IMR-90 (cell line): Measurements from ENCODE around the gene COL19A1. TPM values are rescaled to one million over a fixed set of nuclear protein-coding genes. Genes with fewer than 3 reads are reported as not detected.

Experiments
- ATAC-seq: fragments of 200-7000 bp; cut with Tn5 transposase; 2 replicates; pipeline ENCODE4 v1.9.1; 2020; ENCODE audit warnings: low read depth, mild to moderate bottlenecking, moderate library complexity
- BruUV-seq: library from RNA; stranded (reverse); fragments of 400-500 nt; replicated peaks from 2 replicates; lab custom pipeline; 2021; lab: Mats Ljungman, UMichigan
- CTCF ChIA-PET: fragments of 300-600 bp; formaldehyde crosslinking; extraction: SDS; loops from one replicate; lab custom pipeline; 2021; ENCODE audit warnings: antibody characterized with exemption; lab: Yijun Ruan, JAX
- POLR2A ChIA-PET: fragments of 300-600 bp; sonication (Branson Sonifier 250); formaldehyde crosslinking; loops from one replicate; lab custom pipeline; 2022; ENCODE audit warnings: antibody characterized with exemption; ENCODE audit not compliant: unreplicated experiment; lab: Charles Lee
- DNase-seq: peaks from one replicate; pipeline ENCODE4 v3.0.0; 2013
- H2AFZ ChIP-seq: replicated peaks from 2 replicates; pipeline ENCODE3; 2013; ENCODE audit warnings: low read length, mild to moderate bottlenecking; ENCODE audit not compliant: poor library complexity
- H2AK5ac ChIP-seq: 2 replicates; pipeline ENCODE4 v1.6.1; 2013; ENCODE audit warnings: low read depth, low read length, inconsistent platforms
- H2AK9ac ChIP-seq: replicated peaks from 2 replicates; pipeline ENCODE3; 2013; ENCODE audit warnings: mild to moderate bottlenecking, low read depth, low read length, moderate library complexity; ENCODE audit not compliant: poor library complexity
- H2BK120ac ChIP-seq: 2 replicates; pipeline ENCODE4 v1.6.1; 2013; ENCODE audit warnings: low read depth, low read length, inconsistent platforms
- H2BK15ac ChIP-seq: 3 replicates; pipeline ENCODE4 v1.6.1; 2013; ENCODE audit warnings: low read depth, low read length, inconsistent platforms
- H2BK20ac ChIP-seq: 2 replicates; pipeline ENCODE4 v1.6.1; 2013; ENCODE audit warnings: low read depth, mild to moderate bottlenecking, inconsistent platforms, low read length, moderate library complexity
- H2BK5ac ChIP-seq: 2 replicates; pipeline ENCODE4 v1.6.1; 2013; ENCODE audit warnings: mild to moderate bottlenecking, low read depth, low read length, inconsistent platforms; ENCODE audit not compliant: poor library complexity, severe bottlenecking
- H3K14ac ChIP-seq: replicated peaks from 2 replicates; pipeline ENCODE4 v1.6.1; 2013; ENCODE audit warnings: low read depth, low read length, inconsistent platforms
- H3K18ac ChIP-seq: 2 replicates; pipeline ENCODE4 v1.6.1; 2013; ENCODE audit warnings: low read depth, low read length, control low read depth
- H3K23ac ChIP-seq: 2 replicates; pipeline ENCODE4 v1.6.1; 2013; ENCODE audit warnings: low read depth, low read length, inconsistent platforms
- H3K27ac ChIP-seq: 2 replicates; pipeline ENCODE4 v1.5.1; 2013; ENCODE audit warnings: mild to moderate bottlenecking, control low read depth, low read length; ENCODE audit not compliant: insufficient read depth
- H3K27me3 ChIP-seq: 2 replicates; pipeline ENCODE4 v1.6.1; 2013; ENCODE audit warnings: low read length; ENCODE audit not compliant: control insufficient read depth, insufficient read depth
- H3K36me3 ChIP-seq: 2 replicates; pipeline ENCODE4 v1.6.1; 2013; ENCODE audit warnings: low read length, mixed read lengths; ENCODE audit not compliant: control insufficient read depth, insufficient read depth
- H3K4ac ChIP-seq: 2 replicates; pipeline ENCODE4 v1.6.1; 2013; ENCODE audit warnings: low read depth, low read length, inconsistent platforms
- H3K4me1 ChIP-seq: 2 replicates; pipeline ENCODE4 v1.6.1; 2013; ENCODE audit warnings: low read length, mixed read lengths; ENCODE audit not compliant: control insufficient read depth, insufficient read depth
- H3K4me2 ChIP-seq: 2 replicates; pipeline ENCODE4 v1.6.1; 2013; ENCODE audit warnings: low read depth, mild to moderate bottlenecking, control low read depth, low read length, moderate library complexity
- H3K4me3 ChIP-seq: 2 replicates; pipeline ENCODE4 v1.5.1; 2013; ENCODE audit warnings: low read depth, mild to moderate bottlenecking, control low read depth, low read length, moderate library complexity; ENCODE audit not compliant: insufficient read depth
- H3K56ac ChIP-seq: 2 replicates; pipeline ENCODE4 v1.6.1; 2013; ENCODE audit warnings: low read length, inconsistent platforms; ENCODE audit not compliant: insufficient read depth; ENCODE audit errors: extremely low read depth
- H3K79me1 ChIP-seq, 2 experiments: 2 replicates each; pipeline ENCODE4 v1.6.1; 2013; ENCODE audit warnings: low read length in 2 of 2, inconsistent platforms in 1 of 2, low read depth in 1 of 2
- H3K9ac ChIP-seq: 2 replicates; pipeline ENCODE4 v1.6.1; 2013; ENCODE audit warnings: low read depth, low read length, control low read depth
- H3K9me1 ChIP-seq: 2 replicates; pipeline ENCODE4 v1.6.1; 2013; ENCODE audit warnings: low read length, inconsistent platforms; ENCODE audit not compliant: insufficient read depth
- H3K9me3 ChIP-seq: 2 replicates; pipeline ENCODE4 v1.6.1; 2013; ENCODE audit warnings: low read length; ENCODE audit not compliant: control insufficient read depth, insufficient read depth
- H4K20me1 ChIP-seq: 2 replicates; pipeline ENCODE4 v1.6.1; 2013; ENCODE audit warnings: low read length, inconsistent platforms; ENCODE audit not compliant: insufficient read depth
- H4K5ac ChIP-seq: 2 replicates; pipeline ENCODE4 v1.6.1; 2013; ENCODE audit warnings: mild to moderate bottlenecking, low read depth, low read length, control low read depth
- H4K8ac ChIP-seq, 2 experiments: 2 replicates each; pipeline ENCODE4 v1.6.1; 2013; ENCODE audit warnings: low read depth in 2 of 2, low read length in 2 of 2, control low read depth in 1 of 2, inconsistent platforms in 1 of 2
- H4K91ac ChIP-seq: 2 replicates; pipeline ENCODE4 v1.6.1; 2013; ENCODE audit warnings: low read depth, low read length, inconsistent platforms; ENCODE audit not compliant: insufficient read depth
- BHLHE40 ChIP-seq: fragments of 150-350 bp; IDR thresholded peaks from 2 replicates; pipeline ENCODE4 v1.6.1; 2016; ENCODE audit warnings: mild to moderate bottlenecking, low read depth, low read length
- CTCF ChIP-seq: conservative IDR thresholded peaks from 2 replicates; pipeline ENCODE4 v1.5.1; 2012; ENCODE audit warnings: mild to moderate bottlenecking, low read depth, low read length, improper control_type of control experiment
- ELK1 ChIP-seq: fragments of 150-350 bp; IDR thresholded peaks from 2 replicates; pipeline ENCODE4 v1.6.1; 2016; ENCODE audit warnings: low read depth, mild to moderate bottlenecking, low read length, moderate library complexity, borderline replicate concordance
- WGBS, 2 experiments: methylation state at CpG; one replicate each; pipeline versions ENCODE4 v1.1.5 to v1.1.7; 2013; ENCODE audit warnings: missing lambda C conversion rate in 2 of 2; ENCODE audit not compliant: insufficient read length in 1 of 2; ENCODE audit errors: extremely low coverage in 2 of 2; 5-methylcytosine and 5-hydroxymethylcytosine counted together
- dilution Hi-C: fragments of 300-500 bp; cut with HindIII; formaldehyde crosslinking; loops from one replicate; pipeline ENCODE4 v1.14.3; 2018; ENCODE audit warnings: low sequenced_read_pairs; ENCODE audit not compliant: unreplicated experiment
- in situ Hi-C: fragments of 300-500 bp; cut with MboI; formaldehyde crosslinking; loops from 3 replicates; pipeline ENCODE4 v1.14.3; 2019; ENCODE audit warnings: low sequenced_read_pairs, inconsistent platforms, mixed read lengths
- intact Hi-C: fragments of 100-400 bp; cut with micrococcal nuclease; formaldehyde crosslinking; loops from 2 replicates; pipeline ENCODE4 v1.10.0; 2022
- polyA plus RNA-seq, 3 experiments: library from polyadenylated mRNA; depleted of rRNA; stranded (reverse); fragments of >200 nt; gene quantifications; 2 replicates each; pipeline ENCODE4 v1.2.3, GENCODE V29; 2012; ENCODE audit warnings: low replicate concordance in 1 of 3
- total RNA-seq: library from RNA; depleted of rRNA; stranded (reverse); fragments of >200 nt; gene quantifications from 2 replicates; pipeline ENCODE4 v1.2.3, GENCODE V29; 2012

COL19A1 gene
- total and polyA plus RNA-seq, 2 of the 4 experiments (the other 2 are of a cell fraction): under 0.01 TPM; not detected in 1

- TF ChIP-seq CTCF: no peak
Measured at GRCh38 chr6:69841862-69842261, 24.5 kb upstream of the COL19A1 start (continued).

GRCh38 chr6:69843189-69843588, 23.2 kb upstream of the COL19A1 start:
- WGBS, 2 experiments: no CpG with 5 or more reads among the region's 1 CpG
- no peak for TF ChIP-seq ELK1
- TF ChIP-seq BHLHE40: no peak
- Histone ChIP-seq H4K5ac (no peak overlapping the region), H2BK20ac (no peak overlapping the region), H3K27me3 (no peaks in the 10 kb centered on the region), H3K27ac (no peak overlapping the region), H4K8ac (no peak overlapping the region), H2BK120ac (no peak overlapping the region), H2AK9ac (no peak overlapping the region), H4K20me1 (no peaks in the 10 kb centered on the region), H3K4ac (no peak overlapping the region), H3K23ac (no peak overlapping the region), H4K91ac (no peak overlapping the region), H3K9me3 (no peaks in the 10 kb centered on the region), H3K9me1 (no peaks in the 10 kb centered on the region), H3K36me3 (no peaks in the 10 kb centered on the region), H2AFZ (no peak overlapping the region), H3K18ac (no peak overlapping the region), H3K4me2 (no peak overlapping the region), H3K9ac (no peak overlapping the region), H3K79me1 (no peaks in the 10 kb centered on the region), H3K4me3 (no peak overlapping the region), H3K4me1 (no peaks in the 10 kb centered on the region), H2AK5ac (no peak overlapping the region), H2BK15ac (no peak overlapping the region), H2BK5ac (no peak overlapping the region), H3K56ac (no peak overlapping the region), H3K14ac (no peak overlapping the region)
- no peak for ATAC-seq
- DNase-seq: no peak
- in situ Hi-C loops (loop anchor here (25.0 kb wide), 1 partner anchor 269 kb away; no protein-coding TSS in a partner anchor), dilution Hi-C loops (no loop called here), intact Hi-C loops (no loop called here)
- ChIA-PET POLR2A (no interaction called here), CTCF (interaction anchor here (0.6 kb wide), 1 partner anchor 29 kb away, joined by 8 read pairs; no protein-coding TSS in a partner anchor)
- no TSS peak for BruUV-seq
